VCaP (cell line): ENCODE results near the gene TXNDC5.

Source experiments
- H3K27ac ChIP-seq: fragments of 450-650 bp; 2 replicates; pipeline ENCODE4 v1.5.1; 2017
- CTCF ChIP-seq: fragments of 450-650 bp; conservative IDR thresholded peaks from 2 replicates; pipeline ENCODE4 v1.5.1; 2017; ENCODE audit warnings: mild to moderate bottlenecking, moderate library complexity

TXNDC5 gene

DNA sequence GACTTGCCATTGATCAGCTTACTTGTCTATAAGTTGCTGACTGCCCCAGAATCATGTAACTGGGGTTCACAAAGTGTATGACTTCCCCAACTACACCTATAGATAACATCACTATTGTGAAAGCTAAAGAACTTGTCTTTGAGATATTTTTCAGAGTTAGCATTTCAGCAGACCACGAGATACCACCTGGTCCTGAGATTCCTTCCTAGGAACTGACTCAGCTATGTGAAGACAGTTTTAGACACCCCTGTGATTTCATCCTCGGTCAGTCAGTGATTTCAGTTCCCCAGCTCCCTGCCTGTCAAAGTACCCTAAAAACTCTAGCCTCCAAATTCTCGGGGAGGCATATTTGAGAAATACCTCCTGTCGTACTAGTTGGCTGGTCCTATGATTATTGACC lies 62.4 kb downstream of the TXNDC5 start:
- H3K27ac ChIP-seq: no peak overlapping the region
- no peak for TF ChIP-seq CTCF

DNA sequence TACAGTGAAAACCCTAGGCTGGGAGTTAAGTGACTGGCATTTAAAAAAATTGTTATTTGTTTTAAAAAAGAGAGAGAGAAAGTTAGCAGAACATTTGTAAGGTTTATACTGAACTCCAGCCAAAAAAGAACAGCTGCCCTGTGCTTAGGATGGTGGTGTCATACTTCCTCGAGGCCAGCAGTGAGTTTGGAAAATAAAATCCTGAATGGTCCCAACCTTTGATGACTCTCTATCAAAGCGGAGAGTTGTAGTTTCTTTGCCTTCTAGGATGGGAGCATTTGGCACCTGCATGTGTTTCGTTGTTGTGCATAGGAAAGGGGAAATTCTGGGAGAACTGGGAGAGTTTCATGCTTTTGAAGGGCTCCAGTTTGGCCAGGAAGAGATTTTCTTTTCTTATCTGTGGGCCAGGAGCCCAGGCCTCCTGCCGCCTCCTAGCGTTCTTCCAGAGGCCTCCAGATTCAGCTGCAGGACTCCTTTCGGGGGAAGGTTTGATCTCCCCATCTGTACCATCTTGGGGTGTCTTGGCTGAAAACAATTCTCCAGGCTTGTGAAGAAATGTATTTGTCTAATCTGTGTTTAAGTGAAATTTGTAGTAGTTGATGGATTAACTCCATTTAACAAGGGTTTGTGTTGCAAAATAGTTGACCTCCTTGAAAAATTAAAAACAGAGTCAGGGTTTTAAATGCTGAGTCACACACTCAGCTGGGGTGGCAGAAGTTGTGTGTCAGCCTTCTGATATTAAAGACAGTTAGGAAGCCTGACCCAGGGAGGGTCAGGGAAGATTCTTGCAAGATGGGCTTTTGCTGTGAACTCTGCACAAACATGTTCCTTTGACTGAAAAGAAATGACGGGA lies 63.4 kb downstream of the TXNDC5 start:
- no peak overlapping the region for H3K27ac ChIP-seq
- TF ChIP-seq CTCF: no peak

DNA sequence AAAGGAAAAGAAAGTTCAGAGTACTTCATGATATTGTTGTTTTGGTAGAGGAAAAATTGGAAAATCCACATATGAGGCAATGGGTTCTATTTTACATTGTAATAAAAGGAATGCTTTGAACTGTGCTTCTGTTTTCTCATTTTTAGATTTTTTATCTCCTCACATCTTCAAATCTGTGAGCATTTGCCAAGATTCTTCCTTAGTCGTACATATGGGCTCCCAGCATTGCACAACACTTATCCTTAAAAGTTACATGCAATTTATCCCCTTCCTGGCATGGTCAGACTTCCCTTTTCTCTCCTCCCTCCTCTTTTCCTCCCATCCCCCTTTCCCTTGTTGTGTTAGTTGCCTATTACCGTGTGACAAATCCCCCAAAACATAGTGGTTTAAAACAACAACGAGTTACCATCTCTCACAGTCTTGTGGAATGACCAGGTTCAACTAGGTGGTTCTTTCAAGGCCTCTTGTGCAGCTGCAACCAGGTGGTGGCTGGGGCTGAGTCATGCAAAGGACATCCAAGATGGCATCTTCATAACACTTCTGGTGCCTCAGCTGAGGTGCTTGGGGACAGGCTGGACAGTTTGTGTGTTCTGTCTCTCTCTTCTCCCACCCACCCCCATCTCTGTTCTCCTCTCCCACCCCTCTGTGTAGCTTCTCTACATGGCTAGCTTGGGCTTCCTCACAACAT lies 68.7 kb downstream of the TXNDC5 start:
- no peak overlapping the region for H3K27ac ChIP-seq
- no peak for TF ChIP-seq CTCF

- no peak overlapping the region for H3K27ac ChIP-seq
- TF ChIP-seq CTCF: no peak
These were observed 74.1 kb downstream of the TXNDC5 start for GRCh38 chr6:7836371-7837026.

- no peak overlapping the region for H3K27ac ChIP-seq
- TF ChIP-seq CTCF: no peak
These were observed 76.9 kb downstream of the TXNDC5 start for GRCh38 chr6:7833751-7834070.

DNA sequence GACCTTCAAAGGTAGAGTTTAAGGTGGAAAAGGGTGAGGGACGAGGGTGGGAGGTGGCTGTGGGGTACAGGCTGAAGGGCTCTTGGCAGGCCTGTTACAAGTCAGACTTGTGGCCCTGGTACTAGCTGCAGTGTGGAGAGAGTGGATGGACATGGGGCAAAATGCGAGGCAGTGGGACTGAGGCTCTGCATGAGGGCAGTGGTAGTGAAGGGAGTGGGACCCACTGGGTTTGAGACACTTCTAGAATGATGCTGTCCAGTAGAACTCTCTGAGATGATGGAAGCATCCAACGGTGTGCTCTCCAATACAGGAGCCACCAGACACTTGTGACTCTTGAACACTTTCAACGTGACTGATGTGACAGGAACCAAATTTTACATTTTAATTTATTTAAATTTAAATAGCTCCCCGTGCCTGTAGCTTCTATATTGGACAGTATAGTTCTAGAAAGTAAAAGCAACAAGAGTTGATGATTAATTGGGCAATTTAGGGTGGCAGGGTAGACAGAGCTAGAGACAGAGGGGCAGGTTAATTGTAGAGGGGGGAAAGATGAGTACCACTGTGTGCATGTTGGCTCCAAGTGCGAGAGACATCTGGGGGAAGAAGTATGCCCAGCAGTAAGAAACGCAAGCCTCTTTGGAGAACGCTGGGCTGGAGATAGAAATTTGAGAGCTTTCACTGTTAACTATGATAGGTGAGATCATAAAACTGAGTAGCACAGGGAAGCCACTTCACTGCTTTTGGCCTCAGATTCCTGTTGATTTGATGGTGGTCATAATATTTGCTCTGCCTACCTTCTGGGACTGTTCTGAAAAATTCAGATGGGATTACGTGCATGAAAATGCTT lies 77.5 kb downstream of the TXNDC5 start:
- H3K27ac ChIP-seq: no peak overlapping the region
- TF ChIP-seq CTCF: no peak
